OCI-LY7 (cell line): ENCODE data around the gene SMIM33. TPM values are rescaled to one million over a fixed set of nuclear protein-coding genes. Genes with fewer than 3 reads are reported as not detected.

Experiments used
- BruUV-seq: library from RNA; stranded (reverse); fragments of 400-500 nt; replicated peaks from 2 replicates; lab custom pipeline; 2021; lab: Mats Ljungman, UMichigan
- CTCF ChIA-PET: fragments of 300-600 bp; sonication (Branson Sonifier 250); formaldehyde crosslinking; loops from one replicate; lab custom pipeline; 2022; ENCODE audit warnings: antibody characterized with exemption; ENCODE audit not compliant: unreplicated experiment; lab: Charles Lee
- POLR2A ChIA-PET: fragments of 300-600 bp; sonication (Branson Sonifier 250); formaldehyde crosslinking; loops from one replicate; lab custom pipeline; 2022; ENCODE audit warnings: antibody characterized with exemption; lab: Charles Lee
- DNase-seq: peaks from one replicate; pipeline ENCODE4 v3.0.0-alpha.2; 2015; ENCODE audit warnings: low spot score
- H2AFZ ChIP-seq: fragments of 200-600 bp; sonication (generic), shearing (Covaris generic); 2 replicates; pipeline ENCODE4 v1.6.1; 2014; ENCODE audit warnings: mild to moderate bottlenecking, antibody characterized with exemption, low read length, moderate library complexity
- H3K27ac ChIP-seq: fragments of 200-600 bp; sonication (generic); 2 replicates; pipeline ENCODE4 v1.5.1; 2014; ENCODE audit warnings: mixed run types, low read depth, mild to moderate bottlenecking, moderate library complexity, low read length, inconsistent platforms; ENCODE audit not compliant: poor library complexity, severe bottlenecking
- H3K36me3 ChIP-seq: fragments of 200-600 bp; sonication (generic); 2 replicates; pipeline ENCODE4 v1.6.1; 2014; ENCODE audit warnings: mild to moderate bottlenecking, antibody characterized with exemption, low read length, moderate library complexity, mixed read lengths; ENCODE audit not compliant: insufficient read depth
- H3K4me1 ChIP-seq: fragments of 200-600 bp; sonication (generic); 2 replicates; pipeline ENCODE4 v1.5.1; 2014; ENCODE audit warnings: mild to moderate bottlenecking, low read length; ENCODE audit not compliant: insufficient read depth, poor library complexity, severe bottlenecking
- H3K4me2 ChIP-seq: fragments of 200-600 bp; sonication (generic); 2 replicates; pipeline ENCODE4 v1.6.1; 2014; ENCODE audit warnings: mild to moderate bottlenecking, low read length
- H3K4me3 ChIP-seq: fragments of 200-600 bp; sonication (generic); 2 replicates; pipeline ENCODE4 v1.5.1; 2014; ENCODE audit warnings: mild to moderate bottlenecking, low read depth, low read length; ENCODE audit not compliant: poor library complexity, severe bottlenecking
- H3K79me2 ChIP-seq: fragments of 200-600 bp; sonication (generic); 2 replicates; pipeline ENCODE4 v1.6.1; 2016; ENCODE audit warnings: low read depth, mild to moderate bottlenecking, low read length, moderate library complexity, mixed read lengths; ENCODE audit not compliant: insufficient read depth
- H3K9me2 ChIP-seq: fragments of 200-600 bp; sonication (generic); 2 replicates; pipeline ENCODE4 v1.6.1; 2016; ENCODE audit warnings: mild to moderate bottlenecking, low read length, mixed read lengths; ENCODE audit not compliant: insufficient read depth
- H3K9me3 ChIP-seq: fragments of 200-600 bp; sonication (generic); 2 replicates; pipeline ENCODE4 v1.6.1; 2014; ENCODE audit warnings: mild to moderate bottlenecking, mixed run types, low read length, mixed read lengths
- H4K20me1 ChIP-seq: fragments of 200-600 bp; sonication (generic); 2 replicates; pipeline ENCODE4 v1.6.1; 2014; ENCODE audit warnings: mild to moderate bottlenecking, antibody characterized with exemption, low read length, moderate library complexity, mixed read lengths; ENCODE audit not compliant: insufficient read depth
- CTCF ChIP-seq: fragments of 200-600 bp; sonication (generic); conservative IDR thresholded peaks from 2 replicates; pipeline ENCODE4 v1.5.1; 2014; ENCODE audit warnings: mild to moderate bottlenecking, antibody characterized with exemption, low read length, moderate library complexity, mixed read lengths
- EZH2phosphoT487 ChIP-seq: fragments of 200-600 bp; sonication (generic); IDR thresholded peaks from 2 replicates; pipeline ENCODE4 v1.6.1; 2018; ENCODE audit warnings: low read depth, borderline replicate concordance, mild to moderate bottlenecking, mixed run types, antibody characterized with exemption, low read length, moderate library complexity, mixed read lengths
- intact Hi-C: fragments of 100-400 bp; cut with micrococcal nuclease; formaldehyde crosslinking; loops from one replicate; pipeline ENCODE4 v1.10.0; 2022; ENCODE audit not compliant: unreplicated experiment
- total RNA-seq, 2 experiments: library from RNA; depleted of rRNA in 1 of 2; stranded (reverse); fragments of >200 nt in 1 of 2; shearing (Covaris generic) in 1 of 2; gene quantifications; 2 replicates each; pipeline ENCODE4 v1.2.3, GENCODE V29; 2014 to 2022

The SMIM33 gene
- total RNA-seq, 2 experiments from 2014 or later: not detected

DNA sequence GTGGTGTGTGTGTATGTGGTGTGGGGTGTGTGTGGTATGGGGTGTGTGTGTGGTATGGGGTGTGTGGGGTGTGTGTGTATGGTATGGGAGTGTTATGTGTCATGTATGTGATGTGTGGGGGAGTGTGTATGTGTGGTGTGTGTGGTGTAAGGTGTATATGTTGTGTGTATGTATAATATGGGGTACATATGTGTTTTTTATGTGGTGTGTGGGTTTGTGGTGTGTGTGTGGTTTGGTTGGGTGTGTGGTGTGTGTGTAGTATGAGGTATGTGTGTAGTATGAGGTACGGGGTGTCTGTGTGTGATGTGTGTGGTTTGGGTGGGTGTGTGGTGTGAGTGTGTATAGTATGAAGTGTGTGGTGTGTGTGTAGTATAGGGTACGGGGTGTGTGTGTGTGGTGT is 19.6 kb upstream of the SMIM33 start:
- no TSS peak for BruUV-seq
- H3K9me2 ChIP-seq: no peaks in the 10 kb centered on the region
- ChIA-PET POLR2A (no interaction called here), CTCF (no interaction called here)
- H3K4me2 ChIP-seq: no peak overlapping the region
- no peaks in the 10 kb centered on the region for H3K36me3 ChIP-seq
- H2AFZ ChIP-seq: no peak overlapping the region
- no peaks in the 10 kb centered on the region for H3K9me3 ChIP-seq
- no peaks in the 10 kb centered on the region for H3K79me2 ChIP-seq
- TF ChIP-seq CTCF (no peak), EZH2phosphoT487 (no peak)
- no peak overlapping the region for H3K4me3 ChIP-seq
- H3K4me1 ChIP-seq: no peaks in the 10 kb centered on the region
- H3K27ac ChIP-seq: no peak overlapping the region
- no peak for DNase-seq
- H4K20me1 ChIP-seq: no peaks in the 10 kb centered on the region
- intact Hi-C loops: no loop called here

GRCh38 chr5:139451878-139452660 is 18.7 kb upstream of the SMIM33 start:
- H3K9me2 ChIP-seq: no peaks in the 10 kb centered on the region
- H3K4me1 ChIP-seq: no peaks in the 10 kb centered on the region
- no peak overlapping the region for H3K27ac ChIP-seq
- no peaks in the 10 kb centered on the region for H3K79me2 ChIP-seq
- POLR2A ChIA-PET: no interaction called here
- CTCF ChIA-PET: no interaction called here
- H2AFZ ChIP-seq: no peak overlapping the region
- H3K9me3 ChIP-seq: no peaks in the 10 kb centered on the region
- intact Hi-C loops: no loop called here
- no TSS peak for BruUV-seq
- no peak overlapping the region for H3K4me3 ChIP-seq
- no peaks in the 10 kb centered on the region for H3K36me3 ChIP-seq
- no peak overlapping the region for H3K4me2 ChIP-seq
- DNase-seq: no peak
- H4K20me1 ChIP-seq: no peaks in the 10 kb centered on the region
- no peak for TF ChIP-seq EZH2phosphoT487

GRCh38 chr5:139453683-139454567 is 16.9 kb upstream of the SMIM33 start:
- no peaks in the 10 kb centered on the region for H3K79me2 ChIP-seq
- intact Hi-C loops: no loop called here
- H3K9me2 ChIP-seq: no peaks in the 10 kb centered on the region
- no peak overlapping the region for H3K4me3 ChIP-seq
- TF ChIP-seq CTCF (no peak), EZH2phosphoT487 (no peak)
- H3K9me3 ChIP-seq: no peaks in the 10 kb centered on the region
- H3K4me2 ChIP-seq: no peak overlapping the region
- no peaks in the 10 kb centered on the region for H3K36me3 ChIP-seq
- H4K20me1 ChIP-seq: no peaks in the 10 kb centered on the region
- ChIA-PET CTCF (no interaction called here), POLR2A (no interaction called here)
- no peak overlapping the region for H2AFZ ChIP-seq
- BruUV-seq: no TSS peak
- H3K4me1 ChIP-seq: peaks cover 1% of the 10 kb centered on the region
- H3K27ac ChIP-seq: no peak overlapping the region
- DNase-seq: no peak
